Ramos (cell line): ENCODE data around the gene HEPACAM2.

Experiments
- in situ Hi-C: fragments of 300-500 bp; cut with MboI; formaldehyde crosslinking; loops from one replicate; pipeline ENCODE4 v1.14.3; 2022; ENCODE audit warnings: low sequenced_read_pairs; ENCODE audit not compliant: unreplicated experiment

HEPACAM2 gene

DNA sequence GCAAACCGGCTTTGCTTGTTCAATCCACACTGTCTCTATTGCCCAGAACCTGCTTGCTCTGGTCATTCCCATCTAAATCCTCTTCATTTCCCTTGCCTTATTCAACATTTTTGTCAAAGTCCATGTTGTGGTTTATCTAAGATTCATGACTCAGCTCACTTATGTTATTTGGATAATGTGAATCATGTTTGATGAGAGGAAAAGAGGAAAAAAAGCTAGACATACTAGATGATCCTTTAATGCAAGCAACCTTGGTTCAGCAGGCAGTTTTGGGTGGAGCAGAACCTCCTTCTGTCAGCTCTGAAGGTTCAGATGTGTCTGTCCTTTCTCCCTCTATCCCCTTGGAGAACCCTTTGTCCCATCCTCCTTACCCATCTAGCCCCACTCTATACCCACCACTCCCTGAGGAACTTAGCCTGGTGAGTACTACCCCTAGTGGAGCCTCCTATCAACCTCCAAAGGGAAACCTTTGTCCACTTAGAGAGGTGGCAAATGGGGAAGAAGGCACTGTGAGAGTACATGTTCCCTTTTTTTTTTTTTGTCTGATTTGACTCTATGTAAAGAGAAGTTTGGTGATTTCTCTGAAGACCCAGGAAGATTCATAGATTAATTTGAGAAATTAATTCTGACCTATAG is 76.0 kb downstream of the HEPACAM2 start:
- in situ Hi-C loops: no loop called here

GRCh38 chr7:93148727-93149126 is 77.5 kb downstream of the HEPACAM2 start:
- in situ Hi-C loops: no loop called here

GRCh38 chr7:93148144-93148543 is 78.1 kb downstream of the HEPACAM2 start, which contains the start of gene SAMD9L:
Gene SAMD9L (minus strand): TSS chr7:93148385. CDS start chr7:93135971, 12,414 bp downstream.
- in situ Hi-C loops: no loop called here

- in situ Hi-C loops: no loop called here
Measured at GRCh38 chr7:93147363-93147762, 78.9 kb downstream of the HEPACAM2 start.

DNA sequence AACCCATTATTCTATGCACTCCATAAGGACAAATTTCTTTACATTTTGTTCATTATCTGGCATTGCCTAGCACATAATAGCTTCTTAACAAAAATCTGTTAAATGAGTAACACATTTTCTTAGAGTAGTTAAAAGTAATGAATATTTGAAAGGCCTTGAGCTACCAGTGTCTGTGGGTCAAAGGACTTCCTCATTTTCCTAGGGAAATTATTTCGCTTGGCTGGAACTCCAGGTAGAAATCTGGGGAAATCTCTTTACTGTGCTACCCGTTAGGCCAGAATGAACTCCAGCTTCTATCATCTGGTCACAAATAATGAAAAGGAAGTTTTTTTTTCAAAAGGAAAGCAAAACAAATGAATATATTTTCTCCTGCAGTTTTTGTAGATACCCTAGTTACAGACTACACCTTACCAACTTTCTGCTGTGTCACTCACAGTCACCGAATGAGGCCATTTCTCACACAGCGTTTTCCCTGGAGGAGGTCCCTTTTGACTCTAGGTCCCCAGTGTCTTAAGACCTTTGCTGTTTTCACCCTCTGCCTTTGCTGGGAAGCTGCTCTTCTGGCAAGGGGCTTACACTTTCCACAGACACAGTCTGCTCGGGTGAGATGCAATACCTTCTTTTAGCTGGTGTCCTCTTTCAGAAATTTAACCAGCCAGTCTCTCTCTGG is 79.7 kb downstream of the HEPACAM2 start:
- in situ Hi-C loops: no loop called here

GRCh38 chr7:93146036-93146435 is 80.2 kb downstream of the HEPACAM2 start:
- in situ Hi-C loops: no loop called here

DNA sequence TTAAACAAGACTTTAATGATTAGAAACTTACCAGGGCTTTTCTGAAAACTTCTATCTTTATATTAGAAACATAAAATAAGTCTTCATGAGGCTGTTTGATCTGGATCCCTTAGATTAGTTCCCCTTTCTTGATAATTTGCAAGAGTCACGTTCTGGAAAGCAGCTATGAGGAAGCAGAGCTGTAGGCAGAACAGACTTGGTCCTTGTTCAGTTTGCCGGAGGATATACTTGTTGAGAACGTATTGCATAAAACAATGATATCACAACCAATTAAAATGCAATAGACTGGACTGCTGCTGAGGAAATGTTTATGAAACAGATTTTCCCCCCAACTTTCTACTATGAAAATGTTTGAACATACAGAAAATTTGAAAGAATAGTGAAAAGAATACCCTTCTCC is 80.9 kb downstream of the HEPACAM2 start:
- in situ Hi-C loops: no loop called here

GRCh38 chr7:93142127-93142526 is 84.1 kb downstream of the HEPACAM2 start:
- in situ Hi-C loops: no loop called here

DNA sequence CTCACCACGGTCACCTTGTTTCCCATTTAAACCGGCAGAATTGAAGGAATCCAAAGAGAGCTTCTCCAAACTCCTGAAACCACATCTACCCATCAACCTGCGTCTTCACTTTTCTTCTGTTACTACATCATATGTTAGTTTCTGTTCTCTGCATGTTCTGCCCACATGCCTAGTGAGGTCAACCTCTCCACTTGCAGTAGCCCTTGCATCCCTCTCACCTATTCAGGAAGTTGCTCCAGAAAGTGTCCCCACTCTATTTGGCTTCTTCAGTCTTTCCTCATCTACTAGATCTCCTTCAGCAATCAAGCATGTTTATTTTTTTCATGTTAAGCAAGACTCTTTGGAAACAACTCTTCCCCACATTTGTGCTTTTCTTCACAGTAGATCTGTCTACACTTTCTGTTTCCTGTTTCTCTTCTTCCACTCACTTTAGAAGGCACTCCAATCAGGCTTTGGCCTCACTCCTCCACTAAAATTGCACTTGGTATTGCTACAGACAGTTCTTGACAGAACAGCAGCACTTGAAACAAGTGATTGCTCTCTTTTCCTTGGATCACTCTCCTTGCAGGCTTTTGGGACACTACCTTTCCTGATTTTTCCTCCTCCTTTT is 85.6 kb downstream of the HEPACAM2 start:
- in situ Hi-C loops: no loop called here

DNA sequence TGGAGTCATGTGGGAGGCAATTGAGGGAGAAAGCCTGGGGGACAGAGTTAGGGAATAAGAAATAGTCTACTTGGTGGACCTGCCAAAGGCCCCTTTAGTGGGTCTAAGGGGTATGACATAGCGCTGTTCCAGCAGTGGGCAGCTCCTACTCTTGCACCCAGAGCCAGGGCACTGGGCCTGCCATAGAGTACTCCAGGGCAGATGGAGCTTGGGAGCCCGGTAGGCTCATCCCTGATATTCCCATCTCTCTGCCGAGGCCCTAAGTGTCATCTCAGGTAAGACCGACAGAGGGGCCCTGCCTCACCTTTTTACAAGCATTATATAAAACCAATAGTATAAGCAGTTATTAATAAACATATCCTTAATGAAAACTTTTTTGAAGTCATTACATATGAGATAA is 87.7 kb downstream of the HEPACAM2 start:
- in situ Hi-C loops: no loop called here
